Measurements from ENCODE around the gene ARHGAP44.
"Not testable (repeated sequence)": the region's sequence is repeated elsewhere in the genome, so short reads cannot be mapped to it uniquely, and the experiment has no call there.

GRCh38 chr17:12879096-12879495 lies 89.8 kb downstream of the ARHGAP44 start:
- TF ChIP-seq CTCF (IDR thresholded peaks at IDR 0.05; ENCODE audit: low read depth, low read length); POLR2A (IDR thresholded peaks at IDR 0.05; ENCODE audit: extremely low read depth, insufficient read length): not testable (repeated sequence)

Data from NB4 (cell line).